Activated naive CD8-positive, alpha-beta T cell (primary cell): ENCODE measurements around the gene PIK3C2B.

Experiments used
- H3K27ac Mint-ChIP-seq: one replicate; pipeline ENCODE4 v1.8.0; 2021; ENCODE audit warnings: mixed read lengths
- H3K27me3 Mint-ChIP-seq: one replicate; pipeline ENCODE4 v1.8.0; 2021; ENCODE audit warnings: mixed read lengths
- H3K36me3 Mint-ChIP-seq: one replicate; pipeline ENCODE4 v1.8.0; 2021; ENCODE audit warnings: mixed read lengths
- H3K4me1 Mint-ChIP-seq: one replicate; pipeline ENCODE4 v1.8.0; 2021; ENCODE audit warnings: low read depth, mixed read lengths
- H3K4me3 Mint-ChIP-seq: one replicate; pipeline ENCODE4 v1.8.0; 2021; ENCODE audit warnings: mild to moderate bottlenecking, mixed read lengths
- H3K9me3 Mint-ChIP-seq: one replicate; pipeline ENCODE4 v1.8.0; 2021; ENCODE audit warnings: low read depth, mixed read lengths

The PIK3C2B gene

DNA sequence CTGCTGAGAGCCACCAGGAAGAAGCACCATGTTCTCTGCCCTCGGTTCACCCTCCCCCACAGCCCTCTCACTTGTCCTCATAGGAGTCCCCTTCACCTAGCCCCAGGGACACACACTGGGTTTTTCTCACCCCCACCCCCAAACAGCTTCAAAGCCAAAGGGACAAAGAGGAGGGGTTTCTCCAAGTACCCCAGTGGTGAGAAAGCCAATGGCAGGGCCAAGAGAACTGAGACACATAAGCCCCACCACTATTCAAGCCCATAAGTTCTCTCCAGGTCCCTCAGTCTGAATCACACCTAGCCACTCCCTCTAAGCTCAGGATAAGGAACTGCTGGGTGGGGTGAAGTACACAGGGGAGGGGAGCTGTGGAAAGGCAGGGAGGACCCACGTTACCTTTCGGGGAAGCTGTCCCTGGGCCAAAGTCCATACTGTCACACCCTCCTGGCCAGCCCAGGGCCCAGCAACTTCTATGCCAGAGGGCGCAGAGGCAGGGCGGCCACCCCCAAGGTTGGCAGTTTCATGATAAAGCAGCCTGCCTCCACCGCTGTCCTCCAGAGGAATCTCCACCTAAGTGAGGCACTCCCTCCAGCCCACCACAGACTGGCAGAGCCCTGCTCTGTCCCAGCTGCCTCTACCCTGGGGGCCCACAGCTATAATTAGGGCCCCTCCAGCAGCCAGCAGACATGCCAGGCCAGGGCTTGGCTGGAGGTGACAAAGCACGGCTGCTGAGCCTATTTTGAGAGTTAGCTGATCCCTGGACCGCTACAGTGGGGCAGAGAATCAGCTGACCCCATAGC lies 43.9 kb downstream of the PIK3C2B start:
- Mint-ChIP-seq H3K27ac (no peak overlapping the region), H3K4me1 (peaks cover 29% of the 10 kb centered on the region), H3K4me3 (no peak overlapping the region), H3K9me3 (no peaks in the 10 kb centered on the region), H3K36me3 (peaks cover 5% of the 10 kb centered on the region), H3K27me3 (no peaks in the 10 kb centered on the region)

GRCh38 chr1:204449678-204450280 lies 44.8 kb downstream of the PIK3C2B start:
- Mint-ChIP-seq H3K27ac (no peak overlapping the region), H3K27me3 (no peaks in the 10 kb centered on the region), H3K36me3 (peaks cover 7% of the 10 kb centered on the region), H3K4me1 (peaks cover 29% of the 10 kb centered on the region), H3K9me3 (no peaks in the 10 kb centered on the region), H3K4me3 (no peak overlapping the region)

GRCh38 chr1:204448991-204449677 lies 45.5 kb downstream of the PIK3C2B start:
- Mint-ChIP-seq H3K36me3 (peaks cover 7% of the 10 kb centered on the region), H3K4me1 (peaks cover 29% of the 10 kb centered on the region), H3K27me3 (no peaks in the 10 kb centered on the region), H3K9me3 (no peaks in the 10 kb centered on the region), H3K4me3 (no peak overlapping the region), H3K27ac (peak overlapping the region; percentile 28)

DNA sequence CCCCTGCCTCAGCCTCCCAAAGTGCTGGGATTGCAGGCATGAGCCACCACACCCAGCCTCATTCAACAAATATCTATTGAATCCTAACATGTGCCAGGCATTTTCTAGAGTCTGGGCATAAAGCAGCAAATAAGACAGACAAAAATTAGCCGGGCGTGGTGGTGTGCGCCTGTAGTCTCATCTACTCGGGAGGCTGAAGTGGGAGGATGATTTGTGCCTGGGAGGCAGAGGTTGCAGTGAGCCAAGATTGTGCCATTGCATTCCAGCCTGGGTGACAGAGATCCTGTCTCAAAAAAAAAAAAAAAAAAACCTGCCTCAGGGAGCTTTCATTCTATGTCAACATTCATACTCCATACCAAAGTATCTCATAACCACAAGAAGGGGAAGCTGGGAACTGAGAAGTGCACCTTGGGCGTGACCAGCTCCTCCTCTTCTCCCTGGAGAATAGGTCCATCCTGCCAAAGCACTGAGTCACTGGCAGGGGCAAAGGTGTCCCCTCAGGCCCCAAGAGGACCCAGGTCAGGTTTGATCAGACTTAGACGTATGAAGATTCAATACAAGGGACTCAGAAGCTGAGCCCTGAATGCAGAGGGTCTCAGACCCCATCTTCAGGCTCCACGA lies 46.2 kb downstream of the PIK3C2B start:
- Mint-ChIP-seq H3K4me3 (no peak overlapping the region), H3K9me3 (no peaks in the 10 kb centered on the region), H3K27me3 (no peaks in the 10 kb centered on the region), H3K36me3 (peaks cover 9% of the 10 kb centered on the region), H3K4me1 (peaks cover 30% of the 10 kb centered on the region), H3K27ac (no peak overlapping the region)

DNA sequence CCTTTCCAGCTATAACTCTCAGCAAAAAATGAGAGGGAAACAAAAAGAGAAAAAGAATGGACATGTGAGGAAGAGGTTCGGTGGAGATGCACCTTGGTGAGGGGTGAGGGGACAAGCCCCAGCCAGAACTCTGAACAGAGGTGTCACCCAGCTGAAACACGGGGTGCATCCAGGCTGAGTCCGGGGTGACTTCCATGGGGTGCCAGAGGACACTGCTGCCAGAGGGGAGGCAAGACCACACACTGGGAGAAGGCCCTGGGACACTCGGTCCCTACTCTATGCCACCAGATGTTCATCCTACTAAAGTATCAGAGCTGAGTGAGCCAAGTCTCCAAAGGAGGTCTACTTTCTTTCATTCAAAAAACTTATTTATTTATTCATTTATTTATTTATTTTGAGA lies 46.9 kb downstream of the PIK3C2B start:
- H3K4me1 Mint-ChIP-seq: peaks cover 23% of the 10 kb centered on the region
- no peaks in the 10 kb centered on the region for H3K27me3 Mint-ChIP-seq
- H3K9me3 Mint-ChIP-seq: no peaks in the 10 kb centered on the region
- no peak overlapping the region for H3K4me3 Mint-ChIP-seq
- peaks cover 5% of the 10 kb centered on the region for H3K36me3 Mint-ChIP-seq
- H3K27ac Mint-ChIP-seq: no peak overlapping the region

DNA sequence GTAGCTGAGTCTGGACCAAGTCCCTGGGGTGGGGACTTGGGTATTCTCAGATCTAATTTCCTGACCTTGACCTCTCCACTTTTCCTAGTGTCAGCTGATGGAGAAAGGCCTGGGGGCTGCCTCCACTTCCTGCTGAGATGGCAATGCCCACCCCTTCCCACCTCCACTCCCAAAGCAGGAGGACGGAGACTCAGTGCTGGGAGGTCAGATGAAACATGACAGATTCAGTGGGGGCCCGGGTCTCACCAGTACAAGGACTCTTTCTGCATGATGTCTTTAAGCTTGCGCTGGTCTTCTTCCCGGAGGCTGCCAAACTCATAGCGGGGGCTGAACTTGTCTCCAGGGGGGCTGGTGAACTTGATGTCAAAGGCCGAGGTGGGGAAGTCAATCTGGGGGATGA lies 47.4 kb downstream of the PIK3C2B start:
- Mint-ChIP-seq H3K27ac (no peak overlapping the region), H3K4me3 (no peak overlapping the region), H3K4me1 (peaks cover 19% of the 10 kb centered on the region), H3K9me3 (no peaks in the 10 kb centered on the region), H3K36me3 (peaks cover 5% of the 10 kb centered on the region), H3K27me3 (no peaks in the 10 kb centered on the region)

GRCh38 chr1:204446413-204447111 lies 48.0 kb downstream of the PIK3C2B start:
- H3K27me3 Mint-ChIP-seq: no peaks in the 10 kb centered on the region
- H3K9me3 Mint-ChIP-seq: no peaks in the 10 kb centered on the region
- H3K27ac Mint-ChIP-seq: peak overlapping the region; percentile 64
- H3K4me1 Mint-ChIP-seq: peaks cover 14% of the 10 kb centered on the region
- H3K4me3 Mint-ChIP-seq: no peak overlapping the region
- H3K36me3 Mint-ChIP-seq: peaks cover 8% of the 10 kb centered on the region

DNA sequence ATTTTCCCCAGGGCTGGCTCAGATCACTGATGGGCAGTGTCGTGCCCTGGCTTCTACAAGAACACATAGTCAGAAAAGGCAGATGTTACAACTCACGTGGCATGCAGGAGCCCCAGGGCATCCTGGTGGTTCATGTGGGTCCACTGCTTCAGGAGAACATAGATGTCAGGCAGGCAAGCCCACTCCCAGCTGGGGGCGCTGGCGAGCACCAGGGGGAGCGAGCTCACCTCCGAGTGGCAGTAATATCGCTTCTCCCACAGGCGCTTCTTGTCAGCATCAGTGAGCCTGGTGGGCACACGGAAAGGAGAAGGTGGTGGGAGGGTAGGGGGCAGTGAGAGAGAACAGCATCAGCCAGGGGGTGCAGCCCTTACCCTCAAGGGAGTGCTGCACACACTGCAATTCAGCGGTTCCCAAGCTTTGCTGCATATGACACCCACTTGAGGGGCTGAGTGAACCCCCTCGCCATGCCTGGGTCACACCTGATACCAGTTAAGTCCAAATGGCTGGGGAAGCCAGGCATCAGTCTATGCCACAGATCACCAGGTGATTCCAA lies 48.7 kb downstream of the PIK3C2B start:
- H3K27ac Mint-ChIP-seq: no peak overlapping the region
- no peaks in the 10 kb centered on the region for H3K9me3 Mint-ChIP-seq

More for the DNA sequence above, 48.7 kb downstream of the PIK3C2B start:
- peaks cover 10% of the 10 kb centered on the region for H3K36me3 Mint-ChIP-seq
- H3K4me1 Mint-ChIP-seq: peaks cover 9% of the 10 kb centered on the region
- H3K4me3 Mint-ChIP-seq: no peak overlapping the region
- no peaks in the 10 kb centered on the region for H3K27me3 Mint-ChIP-seq
